HEK293 (cell line): ENCODE results near the gene AKR1C3.

ENCODE experiments used
- GLI4 ChIP-seq: fragments of 450-650 bp; formaldehyde crosslinking; IDR thresholded peaks from 2 replicates; pipeline ENCODE4 v1.5.1; 2016; ENCODE audit warnings: missing biosample characterization, missing genetic modification characterization
- GLIS2 ChIP-seq: fragments of 450-650 bp; formaldehyde crosslinking; IDR thresholded peaks from 2 replicates; pipeline ENCODE4 v1.5.1; 2016; ENCODE audit warnings: missing biosample characterization, missing genetic modification characterization
- KLF16 ChIP-seq: fragments of 450-650 bp; formaldehyde crosslinking; IDR thresholded peaks from 2 replicates; pipeline ENCODE4 v1.5.1; 2017; ENCODE audit warnings: missing biosample characterization, missing genetic modification characterization
- MYNN ChIP-seq: fragments of 450-650 bp; formaldehyde crosslinking; IDR thresholded peaks from 2 replicates; pipeline ENCODE4 v1.5.1; 2016; ENCODE audit warnings: missing biosample characterization, missing genetic modification characterization, borderline replicate concordance
- PRDM1 ChIP-seq: fragments of 450-650 bp; formaldehyde crosslinking; IDR thresholded peaks from 2 replicates; pipeline ENCODE4; 2016; ENCODE audit warnings: missing biosample characterization, missing genetic modification characterization
- ZNF155 ChIP-seq: fragments of 450-650 bp; formaldehyde crosslinking; IDR thresholded peaks from 2 replicates; pipeline ENCODE4 v1.5.1; 2016; ENCODE audit warnings: missing biosample characterization, missing genetic modification characterization
- ZNF24 ChIP-seq: fragments of 450-650 bp; formaldehyde crosslinking; IDR thresholded peaks from 2 replicates; pipeline ENCODE4 v1.5.1; 2016; ENCODE audit warnings: missing biosample characterization, missing genetic modification characterization
- ZNF664 ChIP-seq: fragments of 450-650 bp; formaldehyde crosslinking; IDR thresholded peaks from 2 replicates; pipeline ENCODE4 v1.5.1; 2016; ENCODE audit warnings: missing biosample characterization, missing genetic modification characterization
- ZNF776 ChIP-seq: fragments of 450-650 bp; formaldehyde crosslinking; IDR thresholded peaks from 2 replicates; pipeline ENCODE4 v1.5.0; 2017; ENCODE audit warnings: missing biosample characterization, missing genetic modification characterization, borderline replicate concordance
- ZSCAN30 ChIP-seq: fragments of 450-650 bp; IDR thresholded peaks from 2 replicates; pipeline ENCODE4 v1.5.1; 2018; ENCODE audit warnings: missing biosample characterization, mild to moderate bottlenecking, missing genetic modification characterization, moderate library complexity
- TF ChIP-seq, protein P1 (sequence below): fragments of 450-650 bp; formaldehyde crosslinking; IDR thresholded peaks from 2 replicates; pipeline ENCODE4 v1.5.1; 2016; ENCODE audit warnings: missing biosample characterization, missing genetic modification characterization
- TF ChIP-seq, protein P2 (sequence below): fragments of 450-650 bp; formaldehyde crosslinking; IDR thresholded peaks from 2 replicates; pipeline ENCODE4 v1.5.1; 2016; ENCODE audit warnings: missing biosample characterization, missing genetic modification characterization
- TF ChIP-seq, protein P3 (sequence below): fragments of 450-650 bp; formaldehyde crosslinking; IDR thresholded peaks from 2 replicates; pipeline ENCODE4 v1.5.0; 2017; ENCODE audit warnings: missing biosample characterization, missing genetic modification characterization, borderline replicate concordance

DNA sequence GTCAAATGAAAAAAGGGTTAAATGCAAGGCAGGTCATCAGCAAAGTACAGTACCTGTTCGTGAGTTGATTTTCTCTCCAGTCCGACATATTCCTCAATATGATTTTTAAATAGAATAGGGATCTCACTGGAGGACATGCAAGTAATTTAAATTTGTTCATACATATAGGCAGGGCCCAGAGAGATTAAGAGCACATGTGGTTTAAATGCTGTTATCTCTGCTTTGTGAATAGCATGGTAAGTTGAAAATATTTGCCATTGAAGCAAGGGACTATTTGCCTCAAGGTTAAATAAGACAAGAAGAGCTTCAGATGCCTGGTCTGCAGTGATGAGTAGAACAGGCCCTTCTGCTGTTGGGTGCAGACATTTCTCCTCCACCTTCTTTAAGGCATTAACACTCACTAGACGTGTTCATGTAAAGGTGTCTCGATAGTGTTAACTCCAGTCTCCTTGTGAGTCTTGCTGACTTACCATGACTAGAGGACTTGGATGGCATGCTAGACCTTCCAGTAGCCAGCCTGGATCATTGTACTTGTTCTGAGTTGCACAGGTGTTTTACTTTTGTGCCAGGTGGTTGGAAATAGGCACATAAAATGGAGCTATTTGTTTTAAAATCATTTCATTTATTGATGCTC lies 15.6 kb upstream of the AKR1C3 start:
- TF ChIP-seq, protein P1, sequence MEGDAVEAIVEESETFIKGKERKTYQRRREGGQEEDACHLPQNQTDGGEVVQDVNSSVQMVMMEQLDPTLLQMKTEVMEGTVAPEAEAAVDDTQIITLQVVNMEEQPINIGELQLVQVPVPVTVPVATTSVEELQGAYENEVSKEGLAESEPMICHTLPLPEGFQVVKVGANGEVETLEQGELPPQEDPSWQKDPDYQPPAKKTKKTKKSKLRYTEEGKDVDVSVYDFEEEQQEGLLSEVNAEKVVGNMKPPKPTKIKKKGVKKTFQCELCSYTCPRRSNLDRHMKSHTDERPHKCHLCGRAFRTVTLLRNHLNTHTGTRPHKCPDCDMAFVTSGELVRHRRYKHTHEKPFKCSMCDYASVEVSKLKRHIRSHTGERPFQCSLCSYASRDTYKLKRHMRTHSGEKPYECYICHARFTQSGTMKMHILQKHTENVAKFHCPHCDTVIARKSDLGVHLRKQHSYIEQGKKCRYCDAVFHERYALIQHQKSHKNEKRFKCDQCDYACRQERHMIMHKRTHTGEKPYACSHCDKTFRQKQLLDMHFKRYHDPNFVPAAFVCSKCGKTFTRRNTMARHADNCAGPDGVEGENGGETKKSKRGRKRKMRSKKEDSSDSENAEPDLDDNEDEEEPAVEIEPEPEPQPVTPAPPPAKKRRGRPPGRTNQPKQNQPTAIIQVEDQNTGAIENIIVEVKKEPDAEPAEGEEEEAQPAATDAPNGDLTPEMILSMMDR (tag by site-specific recombination) = no peak
- TF ChIP-seq GLI4 (tag by site-specific recombination) (no peak), ZNF155 (tag by site-specific recombination) (no peak), MYNN (tag by site-specific recombination) (no peak), KLF16 (no peak), ZSCAN30 (tag by site-specific recombination) (no peak), ZNF776 (tag by site-specific recombination) (no peak), ZNF24 (no peak), GLIS2 (no peak), PRDM1 (no peak), ZNF664 (no peak)
- TF ChIP-seq, protein P2, sequence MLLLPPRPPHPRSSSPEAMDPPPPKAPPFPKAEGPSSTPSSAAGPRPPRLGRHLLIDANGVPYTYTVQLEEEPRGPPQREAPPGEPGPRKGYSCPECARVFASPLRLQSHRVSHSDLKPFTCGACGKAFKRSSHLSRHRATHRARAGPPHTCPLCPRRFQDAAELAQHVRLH (tag by site-specific recombination) = no peak
- TF ChIP-seq, protein P3, sequence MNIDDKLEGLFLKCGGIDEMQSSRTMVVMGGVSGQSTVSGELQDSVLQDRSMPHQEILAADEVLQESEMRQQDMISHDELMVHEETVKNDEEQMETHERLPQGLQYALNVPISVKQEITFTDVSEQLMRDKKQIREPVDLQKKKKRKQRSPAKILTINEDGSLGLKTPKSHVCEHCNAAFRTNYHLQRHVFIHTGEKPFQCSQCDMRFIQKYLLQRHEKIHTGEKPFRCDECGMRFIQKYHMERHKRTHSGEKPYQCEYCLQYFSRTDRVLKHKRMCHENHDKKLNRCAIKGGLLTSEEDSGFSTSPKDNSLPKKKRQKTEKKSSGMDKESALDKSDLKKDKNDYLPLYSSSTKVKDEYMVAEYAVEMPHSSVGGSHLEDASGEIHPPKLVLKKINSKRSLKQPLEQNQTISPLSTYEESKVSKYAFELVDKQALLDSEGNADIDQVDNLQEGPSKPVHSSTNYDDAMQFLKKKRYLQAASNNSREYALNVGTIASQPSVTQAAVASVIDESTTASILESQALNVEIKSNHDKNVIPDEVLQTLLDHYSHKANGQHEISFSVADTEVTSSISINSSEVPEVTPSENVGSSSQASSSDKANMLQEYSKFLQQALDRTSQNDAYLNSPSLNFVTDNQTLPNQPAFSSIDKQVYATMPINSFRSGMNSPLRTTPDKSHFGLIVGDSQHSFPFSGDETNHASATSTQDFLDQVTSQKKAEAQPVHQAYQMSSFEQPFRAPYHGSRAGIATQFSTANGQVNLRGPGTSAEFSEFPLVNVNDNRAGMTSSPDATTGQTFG (tag by site-specific recombination) = no peak
